NB4 (cell line): ENCODE results near the gene IPP.

Experiments
- CTCF ChIP-seq: IDR thresholded peaks from one replicate; pipeline ENCODE4 v1.5.1; 2012; ENCODE audit warnings: low read depth, low read length
- MYC ChIP-seq: IDR thresholded peaks from 2 replicates; pipeline ENCODE4 v1.6.1; 2011; ENCODE audit warnings: low read depth, low read length
- POLR2A ChIP-seq: IDR thresholded peaks from 2 replicates; pipeline ENCODE4 v1.6.1; 2011; ENCODE audit warnings: mild to moderate bottlenecking; ENCODE audit not compliant: insufficient read length; ENCODE audit errors: extremely low read depth

- TF ChIP-seq MYC: no peak
- no peak for TF ChIP-seq CTCF
- TF ChIP-seq POLR2A: no peak
Measured at GRCh38 chr1:45723248-45723930, 27.1 kb downstream of the IPP start.
